B cell (primary cell): ENCODE results near the gene RAB27A. TPM values are rescaled to one million over a fixed set of nuclear protein-coding genes. Genes with fewer than 3 reads are reported as not detected.

ENCODE experiments used
- ATAC-seq: fragments of 200-7000 bp; cut with Tn5 transposase; one replicate; pipeline ENCODE4 v1.10.0; 2021; ENCODE audit warnings: low read depth, mild to moderate bottlenecking, moderate number of reproducible peaks, moderate library complexity
- CTCF ChIA-PET: fragments of 350-600 bp; sonication (Branson Sonifier 250); formaldehyde crosslinking; loops from one replicate; lab custom pipeline; 2021; ENCODE audit warnings: antibody characterized with exemption, inconsistent platforms; lab: Charles Lee
- POLR2A ChIA-PET: fragments of 350-600 bp; sonication (Branson Sonifier 250); formaldehyde crosslinking; loops from one replicate; lab custom pipeline; 2021; ENCODE audit warnings: antibody characterized with exemption; lab: Charles Lee
- DNase-seq: peaks from one replicate; pipeline ENCODE4 v3.0.0; 2013
- H2AFZ ChIP-seq: 2 replicates; pipeline ENCODE4 v1.6.1; 2012; ENCODE audit warnings: mild to moderate bottlenecking, low read depth, low read length; ENCODE audit not compliant: insufficient read depth, poor library complexity, severe bottlenecking
- H3K27ac ChIP-seq, 2 donors: 1 replicate in 1 of 2; 2 replicates in 1 of 2; pipeline ENCODE4 v1.5.1; 2012 to 2013; ENCODE audit warnings: low read length in 2 of 2, mild to moderate bottlenecking in 2 of 2, moderate library complexity in 1 of 2
- H3K27me3 ChIP-seq, 4 experiments: fragments of 200-600 bp in 1 of 4; sonication (generic) in 1 of 4; replicated peaks in 1 of 4; 1 replicate in 2 of 4; 2 replicates in 2 of 4; pipeline versions ENCODE4 v1.6.1 to v1.7.0; 2013 to 2016; ENCODE audit warnings: low read length in 3 of 4, mild to moderate bottlenecking in 2 of 4, mixed read lengths in 1 of 4, moderate library complexity in 1 of 4; ENCODE audit not compliant: insufficient read depth in 4 of 4, control insufficient read depth in 3 of 4; ENCODE audit errors: control extremely low read depth in 1 of 4
- H3K36me3 ChIP-seq, 2 experiments: replicated peaks in 1 of 2; 1 replicate in 1 of 2; 2 replicates in 1 of 2; pipeline versions ENCODE4 v1.6.1 to v1.7.1; 2013; ENCODE audit warnings: low read length in 1 of 2; ENCODE audit not compliant: insufficient read depth in 2 of 2, control insufficient read depth in 1 of 2; ENCODE audit errors: control extremely low read depth in 1 of 2, extremely low read depth in 1 of 2
- H3K4me1 ChIP-seq, 2 donors: fragments of 200-600 bp in 1 of 2; sonication (generic) in 1 of 2; 1 replicate in 1 of 2; 2 replicates in 1 of 2; pipeline versions ENCODE4 v1.5.1 to v1.6.1; 2013 to 2017; ENCODE audit warnings: low read length in 2 of 2; ENCODE audit not compliant: control insufficient read depth in 2 of 2, insufficient read depth in 2 of 2
- H3K4me2 ChIP-seq: replicated peaks from 2 replicates; pipeline ENCODE3; 2012; ENCODE audit warnings: mild to moderate bottlenecking, low read depth, low read length; ENCODE audit not compliant: poor library complexity, severe bottlenecking
- H3K4me3 ChIP-seq, 5 experiments: fragments of 200-600 bp in 1 of 5; sonication (generic) in 1 of 5; 1 replicate in 3 of 5; 2 replicates in 2 of 5; pipeline versions ENCODE4 v1.5.1 to v1.7.0; 2011 to 2016; ENCODE audit warnings: low read length in 4 of 5, mild to moderate bottlenecking in 4 of 5, low read depth in 2 of 5, control low read depth in 1 of 5, moderate library complexity in 1 of 5; ENCODE audit not compliant: insufficient read depth in 1 of 5; ENCODE audit errors: control extremely low read depth in 1 of 5, extremely low read depth in 1 of 5
- H3K79me2 ChIP-seq: fragments of 200-600 bp; sonication (generic); one replicate; pipeline ENCODE4 v1.6.0; 2016; ENCODE audit warnings: low read length; ENCODE audit not compliant: control insufficient read depth, insufficient read depth
- H3K9ac ChIP-seq: fragments of 200-600 bp; sonication (generic); 2 replicates; pipeline ENCODE4 v1.6.1; 2017; ENCODE audit warnings: mild to moderate bottlenecking, low read length, moderate library complexity
- H3K9me3 ChIP-seq, 3 donors: one replicate each; pipeline versions ENCODE4 v1.6.1 to v1.7.1; 2013; ENCODE audit warnings: low read length in 2 of 3; ENCODE audit not compliant: control insufficient read depth in 2 of 3, insufficient read depth in 1 of 3; ENCODE audit errors: control extremely low read depth in 1 of 3
- H4K20me1 ChIP-seq: 2 replicates; pipeline ENCODE4 v1.6.0; 2012; ENCODE audit warnings: mild to moderate bottlenecking, low read length; ENCODE audit not compliant: insufficient read depth, control insufficient read depth, poor library complexity, severe bottlenecking
- H3K27ac Mint-ChIP-seq: one replicate; pipeline ENCODE4 v1.8.0; 2021; ENCODE audit warnings: mixed read lengths
- H3K27me3 Mint-ChIP-seq: one replicate; pipeline ENCODE4 v1.8.0; 2021; ENCODE audit warnings: mixed read lengths
- H3K4me1 Mint-ChIP-seq: one replicate; pipeline ENCODE4 v1.8.0; 2021; ENCODE audit warnings: mixed read lengths
- H3K4me3 Mint-ChIP-seq: one replicate; pipeline ENCODE4 v1.8.0; 2021; ENCODE audit warnings: mixed read lengths
- H3K9me3 Mint-ChIP-seq: one replicate; pipeline ENCODE4 v1.8.0; 2022; ENCODE audit warnings: mixed read lengths; ENCODE audit not compliant: insufficient read depth
- EZH2 ChIP-seq: IDR thresholded peaks from 2 replicates; pipeline ENCODE4 v1.6.1; 2012; ENCODE audit warnings: borderline replicate concordance, low read depth, mild to moderate bottlenecking, moderate library complexity, low read length; ENCODE audit not compliant: insufficient read depth, poor library complexity, severe bottlenecking
- WGBS: methylation state at CpG from one replicate; pipeline ENCODE4 v1.1.5; 2013; ENCODE audit warnings: missing lambda C conversion rate; ENCODE audit not compliant: insufficient coverage; 5-methylcytosine and 5-hydroxymethylcytosine counted together
- intact Hi-C: fragments of 100-400 bp; cut with micrococcal nuclease; formaldehyde crosslinking; loops from one replicate; pipeline ENCODE4 v1.10.0; 2022
- polyA plus RNA-seq: library from polyadenylated mRNA; depleted of rRNA; stranded (reverse); fragments of >200 nt; gene quantifications from 2 replicates; pipeline ENCODE4 v1.2.3, GENCODE V29; 2012
- total RNA-seq, 2 donors: library from RNA; stranded (reverse); fragments of 120-200 nt in 1 of 2; gene quantifications; 1 replicate in 1 of 2; 2 replicates in 1 of 2; pipeline versions ENCODE4 v1.2.3 to v1.2.4, GENCODE V29; 2013 to 2022
- TF ChIP-seq, protein P1 (sequence below): fragments of 200-600 bp; IDR thresholded peaks from one replicate; pipeline ENCODE4 v1.8.0; 2022; ENCODE audit warnings: antibody characterized with exemption, mild to moderate bottlenecking

The RAB27A gene
- total and polyA plus RNA-seq, 2 donors (not counting 1 experiment from before 2014, with no cell fraction given), result 7.2 to 19.0 TPM

GRCh38 chr15:55198706-55199105 lies 90.9 kb downstream of the RAB27A start:
- Mint-ChIP-seq H3K27ac (peak overlapping the region; percentile 0), H3K4me3 (peak overlapping the region; percentile 15), H3K27me3 (no peaks in the 10 kb centered on the region), H3K9me3 (no peaks in the 10 kb centered on the region), H3K4me1 (peaks cover 2% of the 10 kb centered on the region)
- TF ChIP-seq, protein P1, sequence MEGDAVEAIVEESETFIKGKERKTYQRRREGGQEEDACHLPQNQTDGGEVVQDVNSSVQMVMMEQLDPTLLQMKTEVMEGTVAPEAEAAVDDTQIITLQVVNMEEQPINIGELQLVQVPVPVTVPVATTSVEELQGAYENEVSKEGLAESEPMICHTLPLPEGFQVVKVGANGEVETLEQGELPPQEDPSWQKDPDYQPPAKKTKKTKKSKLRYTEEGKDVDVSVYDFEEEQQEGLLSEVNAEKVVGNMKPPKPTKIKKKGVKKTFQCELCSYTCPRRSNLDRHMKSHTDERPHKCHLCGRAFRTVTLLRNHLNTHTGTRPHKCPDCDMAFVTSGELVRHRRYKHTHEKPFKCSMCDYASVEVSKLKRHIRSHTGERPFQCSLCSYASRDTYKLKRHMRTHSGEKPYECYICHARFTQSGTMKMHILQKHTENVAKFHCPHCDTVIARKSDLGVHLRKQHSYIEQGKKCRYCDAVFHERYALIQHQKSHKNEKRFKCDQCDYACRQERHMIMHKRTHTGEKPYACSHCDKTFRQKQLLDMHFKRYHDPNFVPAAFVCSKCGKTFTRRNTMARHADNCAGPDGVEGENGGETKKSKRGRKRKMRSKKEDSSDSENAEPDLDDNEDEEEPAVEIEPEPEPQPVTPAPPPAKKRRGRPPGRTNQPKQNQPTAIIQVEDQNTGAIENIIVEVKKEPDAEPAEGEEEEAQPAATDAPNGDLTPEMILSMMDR, result no peak
- TF ChIP-seq EZH2, result no peak
- Histone ChIP-seq H4K20me1 (peaks cover 12% of the 10 kb centered on the region), H3K4me1 (peaks cover 29 to 30% of the 10 kb centered on the region in 2 donors), H3K27ac (no peak overlapping the region), H3K9ac (no peak overlapping the region), H3K4me2 (no peak overlapping the region), H3K79me2 (peaks cover 36% of the 10 kb centered on the region), H3K36me3 (peaks cover 0 to 1% of the 10 kb centered on the region in 2 experiments), H3K4me3 (no peak overlapping the region), H3K9me3 (no peaks in the 10 kb centered on the region), H2AFZ (no peak overlapping the region), H3K27me3 (no peaks in the 10 kb centered on the region)
- WGBS, result no CpG with 5 or more reads among the region's 3 CpGs
- intact Hi-C loops, result loop anchor here (10.0 kb wide), 1 partner anchor 1046 kb away; the partner anchor contains the start of gene RFX7
- POLR2A ChIA-PET, result no interaction called here
- CTCF ChIA-PET, result interaction anchor here (1.1 to 2.6 kb wide), 4 partner anchors 9 to 209 kb away, joined by 3 to 13 read pairs (median 8); partner anchors contain the start of genes CCPG1 and PIERCE2
- no peak for DNase-seq
- ATAC-seq, result no peak

- ATAC-seq, result no peak
- intact Hi-C loops, result loop anchor here (1.0 to 10.0 kb wide), 4 partner anchors 20 to 1047 kb away; partner anchors contain the start of genes CCPG1, PIERCE2 and RFX7
- peaks cover 0 to 1% of the 10 kb centered on the region in 2 experiments for H3K36me3 ChIP-seq
- DNase-seq, result no peak
- peaks cover 20% of the 10 kb centered on the region for H4K20me1 ChIP-seq
- peak overlapping the region; percentile 78 to 97 (median 90) for H3K4me3 ChIP-seq
- peaks cover 44% of the 10 kb centered on the region for H3K79me2 ChIP-seq
- TF ChIP-seq EZH2, result no peak
- TF ChIP-seq, protein P1, result no peak
- H3K27ac ChIP-seq, result peak overlapping the region; percentile 92
- peak overlapping the region; percentile 97 for H2AFZ ChIP-seq
- ChIA-PET CTCF (interaction anchor here (1.1 to 2.6 kb wide), 5 partner anchors 10 to 210 kb away, joined by 3 to 13 read pairs (median 4); partner anchors contain the start of genes CCPG1, PIERCE2, PIGB and PIGBOS1), POLR2A (no interaction called here)
- Mint-ChIP-seq H3K27ac (no peak overlapping the region), H3K9me3 (no peaks in the 10 kb centered on the region), H3K27me3 (no peaks in the 10 kb centered on the region), H3K4me1 (peaks cover 9% of the 10 kb centered on the region), H3K4me3 (no peak overlapping the region)
- H3K9me3 ChIP-seq, result no peaks in the 10 kb centered on the region
- H3K9ac ChIP-seq, result peak overlapping the region; percentile 94
- H3K4me2 ChIP-seq, result peak overlapping the region; percentile 87
- H3K4me1 ChIP-seq, result peaks cover 29 to 30% of the 10 kb centered on the region in 2 donors
- no peaks in the 10 kb centered on the region for H3K27me3 ChIP-seq
- no CpG with 5 or more reads among the region's 4 CpGs for WGBS
Measured at GRCh38 chr15:55197719-55198118, 91.9 kb downstream of the RAB27A start.
